SIG-M5 (cell line): ENCODE data around the gene CBR3.

ENCODE experiments used
- DNase-seq: peaks from one replicate; lab custom pipeline; 2025; lab: John Stamatoyannopoulos, UW

Gene CBR3

GRCh38 chr21:36183144-36183795 is 48.4 kb downstream of the CBR3 start:
- no peak for DNase-seq

GRCh38 chr21:36184545-36184944 is 49.7 kb downstream of the CBR3 start:
- no peak for DNase-seq

GRCh38 chr21:36185523-36185922 is 50.6 kb downstream of the CBR3 start:
- DNase-seq: no peak

DNA sequence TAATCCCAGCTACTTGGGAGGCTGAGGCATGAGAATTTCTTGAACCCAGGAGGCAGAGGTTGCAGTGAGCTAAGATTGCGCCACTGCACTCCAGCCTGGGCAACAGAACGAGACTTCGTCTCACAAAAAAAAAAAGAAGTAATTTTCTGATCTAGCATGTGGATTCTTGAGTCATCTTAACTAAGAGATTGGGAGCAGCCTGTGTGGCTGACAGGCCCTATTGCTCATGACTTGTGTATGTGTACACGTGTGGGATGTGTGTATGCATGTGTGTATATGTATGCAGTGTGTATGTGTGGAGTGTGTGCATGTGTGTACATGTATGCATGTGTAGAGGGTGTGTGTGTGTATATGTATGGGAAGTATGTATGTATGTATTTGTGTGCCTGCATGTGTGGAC is 51.2 kb downstream of the CBR3 start:
- no peak for DNase-seq

DNA sequence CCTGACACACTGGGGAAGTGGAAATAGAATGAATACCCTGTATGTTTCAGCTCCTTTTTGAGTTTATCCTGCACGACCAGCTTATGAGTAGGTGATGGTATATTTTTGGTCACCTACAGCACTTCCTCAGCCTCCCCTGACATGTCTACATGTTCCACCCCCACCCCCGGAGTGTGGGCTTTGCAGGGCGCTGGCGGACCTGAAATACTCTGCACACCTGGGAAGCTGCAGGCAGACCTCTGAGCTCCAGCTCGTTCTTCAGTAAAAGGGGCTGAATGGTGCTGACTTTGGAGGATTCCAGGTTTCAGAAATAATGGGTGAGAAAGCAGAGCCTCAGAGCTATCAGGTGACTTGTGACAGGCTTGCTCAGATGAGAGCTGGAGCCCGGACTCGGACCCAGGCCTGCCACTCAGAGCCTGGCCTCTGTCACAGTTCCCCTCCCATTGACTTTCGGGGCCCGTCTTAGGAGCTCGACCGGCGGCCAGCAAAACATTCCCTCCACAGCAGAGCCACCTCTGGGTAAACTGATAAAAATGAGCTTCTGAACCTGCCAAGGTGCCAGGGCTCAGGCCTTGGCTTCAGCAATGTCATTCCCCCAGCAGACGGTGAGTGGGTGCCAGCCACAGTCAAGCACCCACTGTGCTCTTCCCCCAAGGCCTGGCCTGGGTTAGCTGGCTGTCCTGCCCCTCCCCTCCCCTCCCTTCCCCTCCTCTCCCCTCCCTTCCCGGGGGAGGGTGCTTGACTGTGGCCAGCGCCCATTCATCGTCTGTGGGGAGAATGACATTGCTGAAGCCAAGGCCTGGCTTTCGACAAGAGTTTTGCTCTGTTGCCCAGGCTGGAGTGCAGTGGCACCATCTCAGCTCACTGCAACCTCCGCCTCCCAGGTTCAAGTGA is 51.9 kb downstream of the CBR3 start:
- no peak for DNase-seq

DNA sequence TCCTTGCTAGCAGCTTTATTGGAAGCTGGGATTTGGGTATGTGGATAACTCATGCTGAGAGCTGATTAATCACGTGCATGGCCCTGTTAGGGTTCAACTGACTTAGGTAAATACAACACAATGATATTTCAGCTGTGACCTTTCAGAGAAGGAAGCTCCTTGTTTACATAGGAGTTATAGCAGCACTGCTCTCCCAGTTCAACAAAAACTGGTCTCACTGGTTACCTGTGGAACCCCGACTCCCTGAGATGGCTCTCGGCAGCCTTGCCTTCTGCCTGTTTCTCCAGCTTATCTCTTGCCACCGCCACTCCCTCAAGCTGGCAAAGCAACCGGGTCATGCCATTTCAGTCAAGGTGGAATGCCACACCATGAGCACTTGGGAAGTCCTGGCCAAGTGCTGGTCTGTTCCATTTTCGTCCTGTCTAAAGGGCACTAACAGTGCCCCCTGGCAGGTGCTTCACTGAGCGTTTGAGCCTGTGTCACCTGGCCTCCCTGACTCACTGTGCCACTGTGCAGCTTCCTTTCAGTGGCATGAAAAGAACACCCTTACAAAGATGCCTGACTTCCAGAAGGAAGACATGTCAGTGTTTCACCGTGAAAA is 53.3 kb downstream of the CBR3 start:
- DNase-seq: no peak

- no peak for DNase-seq
These were observed 54.1 kb downstream of the CBR3 start for GRCh38 chr21:36188937-36189336.

- DNase-seq: no peak
These were observed 55.9 kb downstream of the CBR3 start for GRCh38 chr21:36190736-36191135.

- DNase-seq: no peak
These were observed 58.3 kb downstream of the CBR3 start for GRCh38 chr21:36193200-36193599.

DNA sequence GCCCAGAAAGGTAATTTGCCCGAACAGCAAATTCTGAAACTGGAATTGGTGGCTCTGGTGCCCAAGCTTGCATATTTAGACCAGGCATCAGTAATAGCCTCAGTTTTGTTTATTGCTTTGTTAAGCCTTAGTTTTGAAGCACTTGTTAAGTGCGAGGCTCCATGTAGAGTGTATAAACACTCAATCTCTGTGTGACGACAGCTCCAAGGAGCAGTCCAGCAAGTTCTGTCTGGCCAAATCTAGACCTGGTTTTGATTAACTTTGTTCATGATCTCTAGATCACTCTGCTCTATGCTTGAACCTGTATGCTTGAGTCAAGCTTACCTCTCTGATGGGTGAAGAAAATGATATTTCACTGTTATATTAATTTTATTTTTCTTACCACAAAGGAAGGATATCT is 59.1 kb downstream of the CBR3 start:
- DNase-seq: no peak

GRCh38 chr21:36195613-36196012 is 60.7 kb downstream of the CBR3 start:
- no peak for DNase-seq
